H9 (cell line): ENCODE results near the gene BNIP5. TPM values are rescaled to one million over a fixed set of nuclear protein-coding genes. Genes with fewer than 3 reads are reported as not detected.

ENCODE experiments used
- DNase-seq: peaks from one replicate; pipeline ENCODE4 v3.0.0-alpha.2; 2017
- H2AFZ ChIP-seq: one replicate; pipeline ENCODE4 v1.6.1; 2013; ENCODE audit warnings: mild to moderate bottlenecking, low read length, control low read depth, moderate library complexity
- H2AK5ac ChIP-seq: 2 replicates; pipeline ENCODE4 v1.6.1; 2013; ENCODE audit warnings: low read length, control low read depth, mixed read lengths; ENCODE audit not compliant: insufficient read length
- H2BK120ac ChIP-seq: one replicate; pipeline ENCODE4 v1.6.1; 2013; ENCODE audit warnings: low read depth, mild to moderate bottlenecking, low read length, control low read depth, inconsistent platforms; ENCODE audit not compliant: poor library complexity, severe bottlenecking
- H2BK12ac ChIP-seq: 2 replicates; pipeline ENCODE4 v1.6.1; 2013; ENCODE audit warnings: low read length, control low read depth, mixed read lengths, low read depth; ENCODE audit not compliant: insufficient read length
- H2BK15ac ChIP-seq: 2 replicates; pipeline ENCODE4 v1.6.1; 2013; ENCODE audit warnings: low read depth, low read length, control low read depth
- H2BK20ac ChIP-seq: one replicate; pipeline ENCODE4 v1.6.1; 2013; ENCODE audit warnings: low read depth, mild to moderate bottlenecking, low read length, control low read depth, inconsistent platforms; ENCODE audit not compliant: poor library complexity, severe bottlenecking
- H2BK5ac ChIP-seq: 2 replicates; pipeline ENCODE4 v1.6.1; 2013; ENCODE audit warnings: low read length, control low read depth, mixed read lengths; ENCODE audit not compliant: insufficient read length
- H3K14ac ChIP-seq: 2 replicates; pipeline ENCODE4 v1.6.1; 2013; ENCODE audit warnings: low read length, control low read depth; ENCODE audit not compliant: insufficient read depth
- H3K18ac ChIP-seq: 2 replicates; pipeline ENCODE4 v1.6.1; 2013; ENCODE audit warnings: low read depth, mild to moderate bottlenecking, mixed read lengths, low read length, control low read depth; ENCODE audit not compliant: insufficient read length
- H3K23ac ChIP-seq: 2 replicates; pipeline ENCODE4 v1.6.1; 2013; ENCODE audit warnings: low read length, control low read depth, mixed read lengths, low read depth; ENCODE audit not compliant: insufficient read length
- H3K23me2 ChIP-seq: 2 replicates; pipeline ENCODE4 v1.6.1; 2013; ENCODE audit warnings: low read depth, mild to moderate bottlenecking, mixed read lengths, low read length, control low read depth; ENCODE audit not compliant: insufficient read length, poor library complexity, severe bottlenecking
- H3K27ac ChIP-seq: 2 replicates; pipeline ENCODE4 v1.5.1; 2013; ENCODE audit warnings: low read length, control low read depth, mixed read lengths, low read depth; ENCODE audit not compliant: insufficient read length
- H3K27me3 ChIP-seq: 2 replicates; pipeline ENCODE4 v1.6.1; 2013; ENCODE audit warnings: low read length, control low read depth, inconsistent platforms; ENCODE audit not compliant: insufficient read depth
- H3K4ac ChIP-seq: 2 replicates; pipeline ENCODE4 v1.6.1; 2013; ENCODE audit warnings: low read depth, mild to moderate bottlenecking, control low read depth, inconsistent platforms, low read length, moderate library complexity
- H3K4me1 ChIP-seq: 2 replicates; pipeline ENCODE4 v1.6.1; 2013; ENCODE audit warnings: low read length, control low read depth, inconsistent platforms; ENCODE audit not compliant: insufficient read depth
- H3K4me2 ChIP-seq: 2 replicates; pipeline ENCODE4 v1.6.1; 2013; ENCODE audit warnings: low read length, control low read depth, mixed read lengths; ENCODE audit not compliant: insufficient read length, insufficient read depth
- H3K56ac ChIP-seq: 2 replicates; pipeline ENCODE4 v1.6.1; 2013; ENCODE audit warnings: low read depth, mild to moderate bottlenecking, mixed read lengths, low read length, control low read depth; ENCODE audit not compliant: insufficient read length
- H3K79me1 ChIP-seq: 2 replicates; pipeline ENCODE4 v1.6.1; 2013; ENCODE audit warnings: low read depth, mild to moderate bottlenecking, moderate library complexity, low read length, control low read depth, inconsistent platforms; ENCODE audit not compliant: insufficient read depth, poor library complexity, severe bottlenecking
- H3K79me2 ChIP-seq: 2 replicates; pipeline ENCODE4 v1.6.1; 2013; ENCODE audit warnings: low read length, control low read depth, inconsistent platforms; ENCODE audit not compliant: insufficient read depth
- H3K9ac ChIP-seq: 2 replicates; pipeline ENCODE4 v1.6.1; 2013; ENCODE audit warnings: low read length, control low read depth, mixed read lengths; ENCODE audit not compliant: insufficient read length; ENCODE audit errors: extremely low read depth
- H3K9me3 ChIP-seq: one replicate; pipeline ENCODE4 v1.6.1; 2013; ENCODE audit warnings: low read depth, low read length, inconsistent platforms; ENCODE audit not compliant: control insufficient read depth
- H3T11ph ChIP-seq: one replicate; pipeline ENCODE4 v1.6.1; 2013; ENCODE audit warnings: mild to moderate bottlenecking, low read length, control low read depth, inconsistent platforms
- H4K20me1 ChIP-seq: one replicate; pipeline ENCODE4 v1.6.1; 2013; ENCODE audit not compliant: control insufficient read depth, insufficient read length, insufficient read depth
- H4K5ac ChIP-seq: 2 replicates; pipeline ENCODE4 v1.6.1; 2013; ENCODE audit warnings: low read depth, mild to moderate bottlenecking, mixed read lengths, low read length, control low read depth; ENCODE audit not compliant: insufficient read length
- H4K8ac ChIP-seq: replicated peaks from 2 replicates; pipeline ENCODE4 v1.6.1; 2013; ENCODE audit warnings: low read length, control low read depth, mixed read lengths, low read depth; ENCODE audit not compliant: insufficient read length
- H4K91ac ChIP-seq: 2 replicates; pipeline ENCODE4 v1.6.1; 2013; ENCODE audit warnings: low read depth, mild to moderate bottlenecking, moderate library complexity, mixed read lengths, low read length, control low read depth; ENCODE audit not compliant: insufficient read length
- H3K27ac Mint-ChIP-seq, 3 experiments: 2 replicates in 2 of 3; 3 replicates in 1 of 3; pipeline ENCODE4 v1.8.0; 2020 to 2021; ENCODE audit warnings: mixed read lengths in 3 of 3, mild to moderate bottlenecking in 1 of 3, moderate library complexity in 1 of 3
- H3K27me3 Mint-ChIP-seq: 2 replicates; pipeline ENCODE4 v1.8.0; 2021; ENCODE audit warnings: low read depth, mild to moderate bottlenecking, moderate library complexity, mixed read lengths
- H3K36me3 Mint-ChIP-seq, 3 experiments: 2 replicates in 2 of 3; 3 replicates in 1 of 3; pipeline ENCODE4 v1.8.0; 2020 to 2021; ENCODE audit warnings: low read depth in 3 of 3, mixed read lengths in 3 of 3; ENCODE audit not compliant: insufficient read depth in 1 of 3
- H3K4me1 Mint-ChIP-seq, 2 experiments: 2 replicates each; pipeline ENCODE4 v1.8.0; 2020; ENCODE audit warnings: mixed read lengths in 2 of 2
- H3K4me3 Mint-ChIP-seq, 2 experiments: 2 replicates in 1 of 2; 3 replicates in 1 of 2; pipeline ENCODE4 v1.8.0; 2020 to 2021; ENCODE audit warnings: mild to moderate bottlenecking in 2 of 2, mixed read lengths in 2 of 2, moderate library complexity in 1 of 2
- H3K9me3 Mint-ChIP-seq, 2 experiments: 2 replicates in 1 of 2; 3 replicates in 1 of 2; pipeline ENCODE4 v1.8.0; 2020; ENCODE audit warnings: mild to moderate bottlenecking in 2 of 2, mixed read lengths in 2 of 2, moderate library complexity in 1 of 2
- WGBS: extraction: QIAGEN DNeasy Blood & Tissue Kit; methylation state at CpG from one replicate; pipeline ENCODE4 v1.1.7; 2013; ENCODE audit warnings: missing lambda C conversion rate, low lambda C conversion rate, mixed read lengths; ENCODE audit not compliant: insufficient read length; ENCODE audit errors: extremely low coverage; 5-methylcytosine and 5-hydroxymethylcytosine counted together
- total RNA-seq: library from RNA; stranded (reverse); gene quantifications from 2 replicates; pipeline ENCODE4 v1.2.1, GENCODE V29; 2021
- TF ChIP-seq, protein P1 (sequence below): fragments of 200-600 bp; sonication (generic); conservative IDR thresholded peaks from 3 replicates; pipeline ENCODE4 v1.8.0; 2021; ENCODE audit warnings: antibody characterized with exemption, mild to moderate bottlenecking

Gene BNIP5
- total RNA-seq, 1 experiment from 2014 or later, result not detected

DNA sequence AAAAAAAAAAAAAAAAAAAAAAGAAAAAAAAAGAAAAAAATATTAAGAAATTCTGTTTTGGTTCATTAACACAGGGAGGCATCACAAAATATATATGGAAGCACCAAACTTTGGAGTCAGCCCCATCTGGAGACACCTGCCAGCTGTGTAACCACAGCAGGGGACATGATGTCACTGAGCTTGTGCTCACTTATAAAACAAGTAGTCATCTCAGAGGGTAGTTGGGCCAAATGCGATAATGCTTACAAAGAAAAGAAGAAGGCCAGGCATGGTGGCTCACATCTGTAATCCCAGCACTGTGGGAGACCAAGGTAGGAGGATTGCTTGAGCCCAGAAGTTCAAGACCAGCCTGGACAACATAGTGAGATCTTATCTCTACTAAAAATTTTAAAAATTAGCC is 1.1 kb upstream of the BNIP5 start:
- Histone ChIP-seq H2BK15ac (no peak overlapping the region), H3K56ac (no peak overlapping the region), H2BK5ac (no peak overlapping the region), H4K20me1 (no peaks in the 10 kb centered on the region), H2BK12ac (no peak overlapping the region), H4K91ac (no peak overlapping the region), H3K9me3 (no peaks in the 10 kb centered on the region), H3K27ac (no peak overlapping the region), H4K5ac (no peak overlapping the region), H2AK5ac (no peak overlapping the region), H3K4me1 (no peaks in the 10 kb centered on the region), H3K79me1 (no peaks in the 10 kb centered on the region), H4K8ac (no peak overlapping the region), H3K27me3 (no peaks in the 10 kb centered on the region), H3T11ph (no peak overlapping the region), H3K18ac (no peak overlapping the region), H3K4ac (no peak overlapping the region), H3K23ac (no peak overlapping the region), H3K9ac (no peak overlapping the region), H3K4me2 (no peak overlapping the region), H3K23me2 (peaks cover 4% of the 10 kb centered on the region), H3K79me2 (no peaks in the 10 kb centered on the region), H3K14ac (no peak overlapping the region), H2BK20ac (no peak overlapping the region), H2BK120ac (no peak overlapping the region), H2AFZ (no peak overlapping the region)
- TF ChIP-seq, protein P1, sequence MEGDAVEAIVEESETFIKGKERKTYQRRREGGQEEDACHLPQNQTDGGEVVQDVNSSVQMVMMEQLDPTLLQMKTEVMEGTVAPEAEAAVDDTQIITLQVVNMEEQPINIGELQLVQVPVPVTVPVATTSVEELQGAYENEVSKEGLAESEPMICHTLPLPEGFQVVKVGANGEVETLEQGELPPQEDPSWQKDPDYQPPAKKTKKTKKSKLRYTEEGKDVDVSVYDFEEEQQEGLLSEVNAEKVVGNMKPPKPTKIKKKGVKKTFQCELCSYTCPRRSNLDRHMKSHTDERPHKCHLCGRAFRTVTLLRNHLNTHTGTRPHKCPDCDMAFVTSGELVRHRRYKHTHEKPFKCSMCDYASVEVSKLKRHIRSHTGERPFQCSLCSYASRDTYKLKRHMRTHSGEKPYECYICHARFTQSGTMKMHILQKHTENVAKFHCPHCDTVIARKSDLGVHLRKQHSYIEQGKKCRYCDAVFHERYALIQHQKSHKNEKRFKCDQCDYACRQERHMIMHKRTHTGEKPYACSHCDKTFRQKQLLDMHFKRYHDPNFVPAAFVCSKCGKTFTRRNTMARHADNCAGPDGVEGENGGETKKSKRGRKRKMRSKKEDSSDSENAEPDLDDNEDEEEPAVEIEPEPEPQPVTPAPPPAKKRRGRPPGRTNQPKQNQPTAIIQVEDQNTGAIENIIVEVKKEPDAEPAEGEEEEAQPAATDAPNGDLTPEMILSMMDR, result no peak
- peaks cover 15 to 21% of the 10 kb centered on the region in 2 experiments for H3K4me1 Mint-ChIP-seq
- no peak overlapping the region for H3K4me3 Mint-ChIP-seq
- DNase-seq, result no peak
- no CpG with 5 or more reads among the region's 1 CpG for WGBS
- H3K27ac Mint-ChIP-seq, result no peak overlapping the region; a peak in 1 of 7 replicates
- no peaks in the 10 kb centered on the region for H3K36me3 Mint-ChIP-seq
- H3K9me3 Mint-ChIP-seq, result no peaks in the 10 kb centered on the region; a peak in 1 of 5 replicates
- H3K27me3 Mint-ChIP-seq, result peaks cover 40% of the 10 kb centered on the region
